Sigmoid colon (tissue), 7 donors: ENCODE results near the gene SLC2A13. TPM values are rescaled to one million over a fixed set of nuclear protein-coding genes. Genes with fewer than 3 reads are reported as not detected.

Source experiments
- DNase-seq: peaks from one replicate; pipeline ENCODE4 v3.0.0-alpha.2; 2019
- H3K27ac ChIP-seq, 4 donors: fragments of 200-600 bp; sonication (generic); one replicate each; pipeline ENCODE4 v1.5.1; 2016 to 2019; ENCODE audit warnings: mild to moderate bottlenecking in 1 of 4
- H3K27me3 ChIP-seq, 3 donors: fragments of 200-600 bp; sonication (generic); one replicate each; pipeline ENCODE4 v1.5.1; 2019; ENCODE audit warnings: mild to moderate bottlenecking in 1 of 3
- H3K36me3 ChIP-seq, 4 donors: fragments of 200-600 bp; sonication (generic); one replicate each; pipeline ENCODE4 v1.5.1; 2016 to 2019
- H3K4me1 ChIP-seq, 4 donors: fragments of 200-600 bp; sonication (generic); one replicate each; pipeline ENCODE4 v1.5.1; 2017 to 2019
- H3K4me3 ChIP-seq, 4 donors: fragments of 200-600 bp; sonication (generic); one replicate each; pipeline ENCODE4 v1.5.1; 2017 to 2019; ENCODE audit warnings: mild to moderate bottlenecking in 2 of 4, moderate library complexity in 1 of 4
- H3K9me3 ChIP-seq, 4 donors: fragments of 200-600 bp in 3 of 4; sonication (generic) in 3 of 4; one replicate each; pipeline versions ENCODE4 v1.5.1 to v1.6.1; 2013 to 2019
- EP300 ChIP-seq, 4 donors: sonication (generic); formaldehyde crosslinking; IDR thresholded peaks; one replicate each; pipeline ENCODE4 v1.6.1; 2017; ENCODE audit warnings: antibody characterized with exemption in 4 of 4
- POLR2A ChIP-seq, 2 donors: fragments of 450-650 bp; IDR thresholded peaks; one replicate each; pipeline ENCODE4 v1.6.1; 2016; ENCODE audit warnings: antibody characterized with exemption in 2 of 2, mild to moderate bottlenecking in 2 of 2, moderate library complexity in 2 of 2
- POLR2AphosphoS5 ChIP-seq, 4 donors: sonication (generic); formaldehyde crosslinking; IDR thresholded peaks; one replicate each; pipeline ENCODE4 v1.6.1; 2017; ENCODE audit warnings: antibody characterized with exemption in 4 of 4
- WGBS, 2 donors: extraction: QIAGEN DNeasy Blood & Tissue Kit; methylation state at CpG; one replicate each; pipeline ENCODE4 v1.1.7; 2013; 5-methylcytosine and 5-hydroxymethylcytosine counted together
- intact Hi-C: fragments of 100-400 bp; cut with DNase I; formaldehyde crosslinking; loops from one replicate; pipeline ENCODE4 v1.15.1; 2023
- polyA plus RNA-seq, 3 donors: library from polyadenylated mRNA; stranded (reverse); fragments of 200-250 nt; gene quantifications; one replicate each; pipeline ENCODE4 v1.2.3, GENCODE V29; 2013
- total RNA-seq, 4 donors: library from RNA; depleted of rRNA; stranded (reverse); fragments of >200 nt; gene quantifications; one replicate each; pipeline ENCODE4 v1.1.0, GENCODE V29; 2016
- TF ChIP-seq, protein P1 (sequence below), 4 experiments: fragments of 450-650 bp in 3 of 4; fragments of 200-600 bp in 1 of 4; IDR thresholded peaks; one replicate each; pipeline ENCODE4 v1.5.1; 2016 to 2019; ENCODE audit warnings: antibody characterized with exemption in 4 of 4, mild to moderate bottlenecking in 3 of 4, moderate library complexity in 2 of 4
- donor health status: healthy with polysubstance abuse.
- donor health status: Bipolar disorder and iron deficiency.
- donor health status: healthy.

Gene SLC2A13
- total and polyA plus RNA-seq, 7 donors: 1.8 to 32.3 (median 20.2) TPM

DNA sequence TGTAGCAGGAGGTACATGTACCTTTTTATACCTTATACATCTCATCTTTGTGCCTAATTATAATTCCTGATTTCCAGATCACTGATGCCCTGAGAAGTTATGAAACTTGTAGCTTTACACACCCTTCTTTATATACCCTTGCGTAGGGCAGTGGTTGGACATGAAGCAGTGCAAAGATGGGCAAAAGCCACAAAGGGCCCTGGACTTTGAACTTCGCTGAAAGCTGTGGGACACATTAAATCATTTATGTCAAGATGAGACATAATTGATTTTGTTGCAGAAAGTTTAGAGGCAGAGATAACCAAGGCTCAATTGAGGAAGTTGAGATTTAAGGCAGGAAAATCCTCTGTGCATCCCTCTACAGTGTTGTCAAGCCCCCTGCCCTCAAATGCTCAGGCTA, 170.0 kb downstream of the SLC2A13 start:
- WGBS, 2 donors: 51 to 75% methylated on average over 2 of the region's 2 CpGs
- H3K4me3 ChIP-seq: no peak overlapping the region
- no peak overlapping the region for H3K27ac ChIP-seq
- TF ChIP-seq POLR2A (IDR thresholded peaks at IDR 0.05) (no peak), EP300 (IDR thresholded peaks at IDR 0.05) (no peak), POLR2AphosphoS5 (IDR thresholded peaks at IDR 0.05) (no peak)
- TF ChIP-seq, protein P1, sequence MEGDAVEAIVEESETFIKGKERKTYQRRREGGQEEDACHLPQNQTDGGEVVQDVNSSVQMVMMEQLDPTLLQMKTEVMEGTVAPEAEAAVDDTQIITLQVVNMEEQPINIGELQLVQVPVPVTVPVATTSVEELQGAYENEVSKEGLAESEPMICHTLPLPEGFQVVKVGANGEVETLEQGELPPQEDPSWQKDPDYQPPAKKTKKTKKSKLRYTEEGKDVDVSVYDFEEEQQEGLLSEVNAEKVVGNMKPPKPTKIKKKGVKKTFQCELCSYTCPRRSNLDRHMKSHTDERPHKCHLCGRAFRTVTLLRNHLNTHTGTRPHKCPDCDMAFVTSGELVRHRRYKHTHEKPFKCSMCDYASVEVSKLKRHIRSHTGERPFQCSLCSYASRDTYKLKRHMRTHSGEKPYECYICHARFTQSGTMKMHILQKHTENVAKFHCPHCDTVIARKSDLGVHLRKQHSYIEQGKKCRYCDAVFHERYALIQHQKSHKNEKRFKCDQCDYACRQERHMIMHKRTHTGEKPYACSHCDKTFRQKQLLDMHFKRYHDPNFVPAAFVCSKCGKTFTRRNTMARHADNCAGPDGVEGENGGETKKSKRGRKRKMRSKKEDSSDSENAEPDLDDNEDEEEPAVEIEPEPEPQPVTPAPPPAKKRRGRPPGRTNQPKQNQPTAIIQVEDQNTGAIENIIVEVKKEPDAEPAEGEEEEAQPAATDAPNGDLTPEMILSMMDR (IDR thresholded peaks at IDR 0.05): no peak
- H3K36me3 ChIP-seq: no peaks in the 10 kb centered on the region
- H3K4me1 ChIP-seq: no peaks in the 10 kb centered on the region
- no peak for DNase-seq
- H3K9me3 ChIP-seq: no peaks in the 10 kb centered on the region
- no peaks in the 10 kb centered on the region for H3K27me3 ChIP-seq
- intact Hi-C loops: no loop called here

DNA sequence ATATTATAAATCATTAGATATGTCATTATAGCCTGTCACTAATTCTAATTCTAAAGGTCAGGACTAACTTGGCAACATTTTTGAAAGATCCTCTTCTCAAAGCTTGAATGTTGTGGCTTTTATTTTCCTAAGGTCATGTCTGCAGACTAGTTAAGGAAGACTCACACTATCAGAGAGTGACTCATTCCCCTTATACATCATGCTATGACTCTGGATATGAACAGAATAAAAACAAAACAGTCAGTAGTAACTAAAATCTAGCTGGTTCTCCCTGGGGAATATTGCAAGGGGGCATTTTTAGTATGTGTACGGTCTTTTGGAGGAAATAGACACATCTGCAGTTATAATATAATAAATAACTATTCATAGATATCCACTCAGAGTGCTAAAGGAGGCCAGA, 170.6 kb downstream of the SLC2A13 start:
- no peaks in the 10 kb centered on the region for H3K27me3 ChIP-seq
- DNase-seq: no peak
- H3K9me3 ChIP-seq: no peaks in the 10 kb centered on the region
- H3K27ac ChIP-seq: no peak overlapping the region
- H3K36me3 ChIP-seq: no peaks in the 10 kb centered on the region
- TF ChIP-seq POLR2A (IDR thresholded peaks at IDR 0.05): no peak
- no peaks in the 10 kb centered on the region for H3K4me1 ChIP-seq
- intact Hi-C loops: no loop called here
- 75 to 92% methylated on average over 1 of the region's 1 CpG for WGBS, 2 donors
- no peak overlapping the region for H3K4me3 ChIP-seq

DNA sequence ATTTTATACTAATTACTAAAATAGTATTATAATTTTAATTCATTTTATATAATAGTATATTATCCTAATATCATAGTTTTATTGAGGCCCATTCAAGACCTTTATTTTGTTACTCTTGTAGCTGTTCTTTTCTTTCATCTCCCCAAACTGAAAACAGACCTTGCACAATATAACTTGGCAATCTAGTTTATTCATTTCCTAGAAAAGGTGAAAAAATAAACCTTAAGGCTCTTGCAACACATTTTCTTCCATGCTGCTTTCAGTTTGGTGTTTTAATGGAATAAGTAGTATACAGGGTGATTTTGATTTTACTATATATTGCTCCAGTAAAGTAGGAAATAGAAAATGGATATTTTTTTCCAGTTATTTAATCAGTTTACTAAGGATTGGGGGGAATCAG, 174.0 kb downstream of the SLC2A13 start:
- intact Hi-C loops: no loop called here

DNA sequence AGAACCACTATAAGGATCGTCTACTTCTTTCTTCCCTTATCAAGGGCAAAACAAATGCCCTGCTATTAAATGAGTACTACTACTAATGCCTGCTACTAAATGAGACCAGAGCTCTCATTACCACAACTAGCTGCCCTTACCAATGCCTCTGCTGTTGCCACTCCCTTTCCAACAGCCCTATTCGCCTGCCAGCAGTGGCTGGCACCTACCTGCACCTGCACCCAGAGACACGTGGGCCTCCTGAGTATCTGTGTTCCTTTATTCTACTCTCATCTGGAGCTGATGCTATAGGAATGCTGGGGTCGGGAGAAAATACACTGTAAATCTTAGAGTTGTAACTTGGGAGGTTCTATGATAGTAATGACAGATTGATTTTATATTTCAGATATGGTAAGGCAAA, 174.7 kb downstream of the SLC2A13 start:
- Histone ChIP-seq H3K27me3 (no peaks in the 10 kb centered on the region), H3K4me3 (no peak overlapping the region), H3K36me3 (no peaks in the 10 kb centered on the region), H3K27ac (no peak overlapping the region), H3K4me1 (peaks cover 0 to 7% (median 0%) of the 10 kb centered on the region in 4 donors), H3K9me3 (no peaks in the 10 kb centered on the region)
- intact Hi-C loops: no loop called here
- TF ChIP-seq EP300 (IDR thresholded peaks at IDR 0.05) (no peak), POLR2AphosphoS5 (IDR thresholded peaks at IDR 0.05) (no peak), POLR2A (IDR thresholded peaks at IDR 0.05) (no peak)
- TF ChIP-seq, protein P1 (IDR thresholded peaks at IDR 0.05): no peak
- WGBS, 2 donors: 18 to 66% methylated on average over 4 of the region's 4 CpGs
- no peak for DNase-seq

More for the DNA sequence above, 174.0 kb downstream of the SLC2A13 start:
- Histone ChIP-seq H3K4me3 (no peak overlapping the region), H3K27ac (no peak overlapping the region), H3K4me1 (peaks cover 0 to 7% (median 0%) of the 10 kb centered on the region in 4 donors), H3K27me3 (no peaks in the 10 kb centered on the region), H3K36me3 (no peaks in the 10 kb centered on the region), H3K9me3 (no peaks in the 10 kb centered on the region)
- no peak for DNase-seq
- TF ChIP-seq, protein P1 (IDR thresholded peaks at IDR 0.05): no peak
- TF ChIP-seq EP300 (IDR thresholded peaks at IDR 0.05): no peak
- TF ChIP-seq POLR2AphosphoS5 (IDR thresholded peaks at IDR 0.05): no peak
- TF ChIP-seq POLR2A (IDR thresholded peaks at IDR 0.05): no peak

DNA sequence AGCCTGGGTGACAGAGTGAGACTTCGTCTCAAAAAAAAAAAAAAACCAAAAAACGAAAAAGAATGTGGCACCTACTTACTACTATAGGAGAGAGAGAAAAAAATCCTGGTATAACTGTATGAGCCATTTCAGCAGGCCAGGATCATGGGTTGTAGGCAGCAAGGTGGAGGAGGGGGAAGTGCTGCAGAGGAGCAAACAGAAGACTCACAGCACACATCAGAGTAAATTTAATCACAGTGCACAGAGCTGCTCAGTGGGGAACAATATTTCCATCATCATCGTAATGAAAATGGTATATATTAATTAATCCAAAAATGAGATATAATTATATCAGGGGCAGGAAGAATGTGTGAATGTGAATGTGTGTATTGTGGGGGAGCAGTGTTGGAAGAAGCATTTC, 175.8 kb downstream of the SLC2A13 start:
- intact Hi-C loops: no loop called here

More for the DNA sequence above, 175.8 kb downstream of the SLC2A13 start:
- DNase-seq: no peak
- Histone ChIP-seq H3K27ac (no peak overlapping the region), H3K27me3 (no peaks in the 10 kb centered on the region), H3K36me3 (no peaks in the 10 kb centered on the region), H3K4me3 (no peak overlapping the region), H3K4me1 (peaks cover 0 to 7% (median 0%) of the 10 kb centered on the region in 4 donors), H3K9me3 (no peaks in the 10 kb centered on the region)
- TF ChIP-seq POLR2AphosphoS5 (IDR thresholded peaks at IDR 0.05): no peak
- TF ChIP-seq, protein P1 (IDR thresholded peaks at IDR 0.05): no peak
- no peak for TF ChIP-seq EP300 (IDR thresholded peaks at IDR 0.05)
- TF ChIP-seq POLR2A (IDR thresholded peaks at IDR 0.05): no peak
- WGBS, 2 donors: 82 to 85% methylated on average over 3 of the region's 3 CpGs
